Stimulated activated CD8-positive, alpha-beta memory T cell treated with anti-CD3 and anti-CD28 coated beads, Interleukin-15, amount 100 ng/mL, for 48 hours (primary cell): ENCODE data around the gene STEAP4.
"Not testable (repeated sequence)": the region's sequence is repeated elsewhere in the genome, so short reads cannot be mapped to it uniquely, and the experiment has no call there.

ENCODE experiments used
- DNase-seq, 2 donors: peaks; one replicate each; pipeline ENCODE4 v3.0.0-alpha.2; 2020; ENCODE audit warnings: low read depth in 2 of 2

STEAP4 gene

DNA sequence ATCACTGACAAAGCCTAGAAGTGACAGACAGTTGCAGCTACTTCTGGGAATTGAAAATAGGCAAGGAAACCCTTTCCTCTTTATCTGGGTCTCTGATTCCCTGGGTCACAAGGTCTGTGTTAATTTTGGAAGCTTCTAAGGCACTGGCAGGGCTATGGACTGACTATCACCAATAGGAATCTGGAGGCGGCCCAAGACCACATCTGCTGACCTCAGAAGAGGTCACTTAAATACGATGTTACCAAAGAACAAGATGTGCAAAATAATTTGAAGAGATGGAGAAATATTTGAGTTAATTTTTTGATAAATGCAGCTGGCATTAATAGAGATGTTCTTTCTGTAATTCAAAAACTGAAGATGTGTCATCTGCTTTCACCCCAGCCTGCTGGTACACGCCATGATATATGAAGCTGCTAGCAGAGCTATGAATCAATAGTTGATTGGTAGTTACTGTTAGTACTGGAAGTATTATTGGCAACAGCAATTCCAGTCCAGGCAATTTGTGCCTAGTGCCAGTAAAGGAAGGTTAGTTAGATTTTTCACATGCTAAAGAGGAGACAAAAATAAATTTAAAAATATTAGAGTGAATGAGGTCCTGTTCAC lies 5.5 kb upstream of the STEAP4 start:
- DNase-seq, result no peak

DNA sequence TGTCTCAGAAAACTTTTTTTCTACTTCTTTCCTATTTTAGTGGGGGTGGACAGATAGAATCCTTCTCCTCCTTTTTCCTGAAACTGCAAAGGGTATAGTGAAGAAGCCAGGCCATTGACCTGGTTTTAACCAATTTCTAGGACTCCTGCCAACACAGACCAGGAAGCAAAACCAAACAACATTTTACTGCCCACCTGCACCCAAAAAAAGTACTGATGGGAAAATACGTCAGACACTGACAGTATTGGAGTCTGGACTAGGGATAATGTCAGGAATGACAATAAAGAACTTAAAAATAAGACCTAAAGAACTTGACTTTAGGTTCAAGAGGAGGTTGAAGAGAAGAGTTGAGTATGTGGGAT lies 5.0 kb upstream of the STEAP4 start:
- no peak for DNase-seq

DNA sequence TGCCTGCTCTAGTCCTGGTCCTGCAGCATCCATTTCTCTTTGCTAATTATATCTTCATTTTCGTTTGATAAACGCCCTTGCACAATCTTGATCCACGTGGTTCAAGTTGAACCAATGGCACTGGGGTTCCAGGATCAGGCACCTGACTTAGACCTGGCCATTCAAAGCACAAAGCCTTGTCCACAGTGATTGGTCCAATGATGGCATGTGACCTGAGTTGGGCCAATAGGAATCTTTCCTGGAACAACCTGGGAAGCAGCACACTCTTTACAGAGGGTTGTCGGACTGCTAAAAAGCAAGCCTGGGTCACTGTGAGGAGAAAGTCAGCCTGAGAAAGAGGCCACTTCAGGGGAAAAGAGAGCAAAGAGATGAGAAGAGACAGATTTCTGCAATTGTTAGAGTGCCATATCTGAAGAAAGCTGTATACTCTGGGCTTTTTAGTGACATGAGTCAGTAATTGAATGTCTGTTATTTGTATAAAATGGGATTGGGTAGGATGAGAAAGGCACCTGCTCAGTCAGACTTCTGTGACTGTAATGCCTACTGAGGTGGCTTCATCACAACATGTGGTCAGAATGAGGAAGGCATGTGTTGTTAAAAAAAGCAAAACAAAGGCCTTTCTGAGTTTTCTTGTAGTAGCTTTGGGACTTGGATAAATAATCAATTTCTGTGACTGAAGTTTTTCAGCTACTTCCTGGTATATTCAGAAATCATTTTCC lies 4.4 kb upstream of the STEAP4 start:
- no peak for DNase-seq

DNA sequence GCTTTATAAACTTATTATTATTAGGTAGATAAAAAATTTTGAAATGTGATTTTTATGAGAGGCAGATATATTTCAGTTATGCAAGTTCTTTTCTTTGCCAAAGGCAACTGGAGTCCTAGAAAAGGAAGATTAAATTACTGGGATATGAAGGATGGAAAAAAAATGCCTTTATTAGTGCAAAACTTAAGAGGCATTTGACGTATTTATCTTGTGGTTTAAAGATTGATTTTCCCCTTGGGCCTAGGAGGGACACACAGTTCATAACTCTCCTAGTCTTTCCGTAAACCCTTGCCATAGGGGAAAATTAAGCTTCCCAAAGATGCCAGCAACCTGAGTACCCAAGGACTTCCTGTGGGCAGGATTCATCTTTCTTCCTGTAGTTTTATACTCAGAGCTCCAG lies 3.1 kb upstream of the STEAP4 start:
- DNase-seq, result no peak

DNA sequence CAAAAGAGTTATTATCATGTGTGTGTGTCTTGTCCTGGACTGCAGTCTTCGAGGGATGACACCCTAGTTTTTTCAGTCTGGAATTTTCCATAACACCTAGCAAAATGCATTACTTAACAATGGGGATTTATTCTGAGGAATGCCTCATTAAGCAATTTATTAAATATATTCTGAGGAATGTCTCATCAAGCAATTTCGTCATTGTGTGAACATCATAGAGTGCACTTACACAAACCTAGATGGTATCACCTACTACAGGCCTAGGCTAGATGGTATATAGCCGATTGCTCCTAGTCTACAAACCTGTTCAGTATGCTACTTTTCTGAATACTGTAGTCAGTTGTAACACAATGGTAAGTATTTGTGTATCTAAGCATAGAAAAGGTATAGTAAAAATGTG lies 1.1 kb upstream of the STEAP4 start:
- DNase-seq, result no peak

DNA sequence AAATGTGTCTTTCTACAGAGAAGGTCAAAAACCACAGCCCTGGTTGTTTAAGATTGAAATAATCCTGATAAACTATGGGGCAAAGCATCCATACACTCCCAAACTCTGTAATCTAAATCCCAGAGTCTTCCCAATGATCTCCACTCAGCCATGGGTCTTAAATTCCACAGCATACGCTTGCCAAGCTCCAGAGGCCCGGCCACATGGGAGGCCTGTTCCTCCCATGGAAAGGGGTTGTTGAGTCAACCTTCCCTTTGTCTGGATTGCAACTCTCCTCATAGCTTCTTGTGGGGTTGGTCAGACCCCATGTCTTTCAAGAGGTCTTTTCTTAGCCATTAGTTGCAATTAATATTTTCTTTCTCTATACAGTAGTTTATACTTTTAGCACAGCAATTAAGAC lies 718 bp upstream of the STEAP4 start:
- no peak for DNase-seq

DNA sequence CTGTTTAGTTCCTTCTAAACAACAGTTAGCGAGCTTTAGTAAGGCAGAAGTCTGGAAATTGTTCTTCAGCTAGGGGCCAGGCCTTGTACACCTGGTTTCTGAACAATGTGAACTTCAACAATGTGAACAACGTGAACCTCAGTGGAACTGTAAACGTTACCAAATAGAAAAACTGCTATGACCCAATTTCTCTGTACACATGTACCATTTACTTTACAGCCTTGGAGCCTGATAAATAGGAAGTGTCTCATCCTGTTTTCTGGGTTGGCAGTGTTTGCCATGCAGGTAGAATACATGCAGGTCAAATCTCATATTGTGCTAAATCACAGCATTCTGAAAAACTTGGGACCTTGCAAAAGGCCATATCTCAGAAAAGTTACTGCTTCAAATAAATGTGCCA lies 1.6 kb downstream of the STEAP4 start:
- no peak for DNase-seq

DNA sequence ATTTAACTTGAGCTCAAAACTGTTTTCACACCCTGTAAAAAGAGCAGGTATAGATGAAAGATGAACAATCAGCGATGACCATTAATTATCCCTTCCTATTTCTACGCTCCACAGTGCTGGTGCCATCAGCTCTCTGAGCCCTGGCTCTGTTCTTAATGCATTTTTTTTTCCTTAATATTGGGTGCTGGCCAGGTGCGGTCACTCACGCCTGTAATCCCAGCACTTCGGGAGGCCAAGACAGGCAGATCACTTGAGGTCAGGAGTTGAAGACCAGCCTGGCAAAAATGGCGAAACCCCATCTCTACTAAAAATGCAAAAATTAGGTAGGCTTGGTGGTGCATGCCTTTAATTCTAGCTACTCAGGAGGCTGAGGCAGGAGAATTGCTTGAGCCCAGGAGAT lies 4.2 kb downstream of the STEAP4 start:
- no peak for DNase-seq

DNA sequence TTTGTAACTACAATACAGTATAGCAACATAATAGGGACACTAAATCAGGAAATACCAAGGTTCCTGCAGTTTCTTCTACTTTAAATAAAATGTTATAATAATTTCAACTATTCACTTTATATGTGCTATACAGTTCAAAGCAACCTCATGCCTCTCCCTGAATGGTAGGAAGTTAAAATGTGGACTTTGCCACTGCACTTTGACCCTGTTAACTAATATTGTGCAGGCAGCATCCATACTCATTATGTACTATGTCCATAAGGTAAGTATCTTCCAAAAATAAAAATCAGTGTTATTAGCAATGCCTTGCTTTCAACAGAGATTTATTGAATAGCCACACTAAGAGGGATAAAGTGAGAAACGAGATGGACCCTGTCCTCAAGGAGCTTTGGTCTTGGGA lies 4.8 kb downstream of the STEAP4 start:
- no peak for DNase-seq

DNA sequence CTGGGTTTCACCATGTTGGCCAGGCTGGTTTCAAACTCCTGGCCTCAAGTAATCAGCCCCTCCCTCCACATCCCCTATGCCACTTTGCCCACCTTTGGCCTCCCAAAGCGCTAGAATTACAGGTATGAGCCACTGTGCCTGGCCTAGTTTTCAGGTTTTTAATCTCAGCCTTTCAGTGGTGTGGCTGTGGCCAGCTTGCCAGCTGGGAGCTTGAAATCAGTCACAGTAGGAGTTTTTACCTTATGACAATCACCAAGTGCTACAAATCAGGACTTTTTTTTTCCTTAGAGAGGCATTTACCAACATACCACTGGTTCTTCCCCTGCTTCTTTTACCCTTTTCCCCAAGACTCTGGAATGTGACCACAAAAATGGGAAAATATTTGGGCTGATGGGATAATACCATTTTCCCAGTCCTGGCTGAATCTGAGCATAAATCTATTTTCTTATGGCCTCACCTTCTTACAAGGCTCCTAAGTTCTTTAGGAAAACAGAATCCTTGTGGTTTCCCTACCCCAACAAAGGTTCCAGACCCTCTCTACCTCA lies 6.2 kb downstream of the STEAP4 start:
- DNase-seq, result no peak

DNA sequence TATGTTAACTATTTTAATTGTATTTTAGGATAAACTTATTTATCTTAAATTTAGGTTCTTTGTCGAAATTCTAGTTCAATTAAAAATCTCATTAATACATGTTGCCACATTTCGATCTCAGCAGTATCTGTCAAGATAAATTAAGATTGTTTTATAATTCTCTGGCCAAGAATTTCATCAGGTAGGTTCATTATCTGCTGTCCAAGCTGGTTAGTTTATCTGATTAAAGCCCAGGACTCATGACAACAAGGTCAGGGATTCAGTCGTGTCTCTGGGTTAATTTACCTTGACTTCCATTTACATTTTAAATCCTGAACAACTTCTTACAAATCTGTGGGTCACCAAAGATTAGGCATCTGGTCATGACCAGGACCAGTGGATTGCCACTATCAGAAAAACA lies 7.6 kb downstream of the STEAP4 start:
- DNase-seq, result no peak

DNA sequence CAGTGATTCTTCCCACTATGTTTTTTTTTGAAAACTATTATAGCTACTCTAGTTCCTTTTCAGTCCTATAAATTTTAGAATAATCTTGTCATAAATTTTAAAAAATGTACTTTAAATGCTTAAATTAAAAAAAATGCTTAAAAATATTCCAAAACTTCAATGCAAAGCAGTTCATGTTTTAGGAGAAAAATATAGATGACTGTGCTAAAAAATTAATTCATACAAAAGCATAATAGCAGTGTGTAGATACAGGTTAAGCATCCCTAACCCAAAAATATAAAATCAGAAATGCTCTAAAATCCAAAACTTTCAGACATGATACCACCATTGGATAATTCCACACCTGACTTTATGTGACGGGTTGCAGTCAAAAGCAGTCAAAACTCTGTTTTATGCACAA lies 12.8 kb downstream of the STEAP4 start:
- no peak for DNase-seq

DNA sequence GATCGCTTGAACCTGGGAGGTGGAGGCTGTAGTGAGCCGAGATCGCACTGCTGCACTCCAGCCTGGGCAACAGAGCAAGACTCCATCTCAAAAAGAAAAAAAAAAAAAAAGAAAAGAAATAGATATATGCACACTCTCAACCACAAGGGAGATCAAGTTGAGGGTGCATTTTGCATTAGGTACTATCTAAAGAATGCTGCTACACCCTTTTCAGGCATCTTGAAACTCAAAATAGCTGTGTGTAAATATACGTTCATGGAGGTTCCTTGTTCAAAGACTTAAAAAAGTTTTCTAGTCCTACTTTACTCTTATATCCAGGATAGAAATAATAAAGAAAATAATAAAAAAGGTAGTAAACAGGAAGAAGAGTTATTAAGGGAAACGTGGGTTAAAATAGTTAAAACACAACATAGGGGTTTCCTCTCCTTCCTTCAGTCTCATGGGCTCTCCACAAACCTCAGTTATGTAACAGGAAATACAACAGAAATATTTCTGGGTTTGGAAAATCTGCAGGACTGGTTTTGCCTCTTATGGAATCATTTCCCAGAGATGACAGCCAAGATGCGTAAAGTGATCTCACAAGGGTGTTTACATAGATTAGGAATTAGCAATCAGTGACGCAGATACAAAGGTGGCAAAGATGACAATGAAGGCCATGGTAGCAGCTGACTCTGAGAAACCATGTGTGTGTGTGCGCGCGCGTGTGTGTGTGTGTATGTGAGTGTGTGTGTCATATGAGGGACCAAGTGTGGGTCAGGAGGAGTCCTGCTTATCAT lies 15.1 kb downstream of the STEAP4 start:
- DNase-seq, result no peak

DNA sequence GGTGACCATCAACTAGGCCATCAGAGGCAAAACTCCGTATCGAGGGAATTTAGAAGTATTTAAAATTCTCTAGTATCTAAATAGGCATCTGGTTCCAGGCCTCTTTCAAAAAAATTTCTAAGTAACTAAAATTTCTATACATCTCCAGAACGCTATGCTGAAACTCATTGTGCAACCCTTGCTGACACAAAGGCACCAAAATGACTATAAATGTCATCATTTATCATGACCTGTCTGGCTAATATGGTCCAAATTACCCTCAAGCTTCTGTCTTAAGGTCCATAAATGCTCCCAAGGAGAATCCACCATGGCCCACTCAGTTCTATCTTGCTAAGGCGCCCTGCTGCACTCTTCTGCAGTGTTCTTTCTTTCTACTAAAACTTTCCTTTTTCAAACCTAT lies 16.2 kb downstream of the STEAP4 start:
- no peak for DNase-seq

DNA sequence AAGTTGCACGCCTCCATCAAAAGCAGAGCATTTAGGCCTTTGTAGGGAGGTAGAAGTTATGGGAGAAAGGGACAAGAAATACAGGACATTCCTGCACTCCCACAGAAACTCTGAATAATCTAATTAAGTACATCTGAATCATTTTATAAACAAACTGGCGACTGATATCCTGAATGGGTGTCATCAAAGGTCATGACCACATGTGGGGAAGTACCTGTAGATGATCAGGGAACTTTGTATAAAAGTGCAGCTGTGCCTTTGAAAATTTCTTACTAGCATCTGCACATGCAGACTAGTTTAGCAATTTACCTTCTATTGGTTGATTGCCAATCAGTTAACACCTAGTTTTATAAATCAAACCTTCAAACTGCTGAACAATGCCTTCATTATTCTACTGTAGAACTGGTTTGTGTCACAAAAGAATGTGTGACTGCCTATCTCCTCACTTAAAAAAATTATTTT lies 17.1 kb downstream of the STEAP4 start:
- DNase-seq, result no peak

DNA sequence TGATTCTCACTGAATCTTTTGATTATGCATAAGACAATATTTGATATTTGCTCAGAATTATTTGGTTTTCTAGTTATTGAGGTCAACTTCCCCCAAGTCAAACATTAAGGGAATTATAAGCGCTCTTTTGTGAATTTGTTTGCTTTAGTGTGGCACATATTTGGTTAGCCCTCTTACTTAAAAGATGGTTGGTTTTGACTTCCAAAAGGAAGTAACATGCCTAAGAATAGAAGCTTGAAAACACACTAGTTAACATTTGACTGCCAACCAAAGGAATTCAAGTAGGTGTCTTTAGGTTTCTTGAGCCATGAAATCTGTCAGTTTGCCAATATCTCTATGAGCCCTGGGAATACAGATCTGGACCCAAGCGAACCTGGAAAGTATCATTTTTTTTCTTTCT lies 24.9 kb downstream of the STEAP4 start:
- DNase-seq, result no peak

DNA sequence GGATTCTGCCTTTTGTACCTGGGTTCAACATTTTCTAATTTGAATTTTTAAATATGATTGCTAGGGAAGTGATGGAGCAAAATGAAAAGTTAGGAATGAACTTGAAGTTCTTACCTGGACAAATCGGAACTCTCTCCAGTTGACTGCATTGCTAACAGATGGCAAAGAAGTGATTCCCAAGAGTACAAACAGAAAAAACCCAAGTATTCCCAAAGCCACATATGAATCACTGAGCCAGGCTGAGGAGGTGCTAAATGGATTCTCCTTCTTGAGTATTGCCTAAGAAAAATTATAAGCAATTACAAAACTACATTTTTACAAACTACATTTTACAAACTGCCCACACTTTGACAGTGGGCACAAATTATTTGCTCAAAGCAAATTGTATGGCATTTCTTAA lies 25.9 kb downstream of the STEAP4 start:
- no peak for DNase-seq

DNA sequence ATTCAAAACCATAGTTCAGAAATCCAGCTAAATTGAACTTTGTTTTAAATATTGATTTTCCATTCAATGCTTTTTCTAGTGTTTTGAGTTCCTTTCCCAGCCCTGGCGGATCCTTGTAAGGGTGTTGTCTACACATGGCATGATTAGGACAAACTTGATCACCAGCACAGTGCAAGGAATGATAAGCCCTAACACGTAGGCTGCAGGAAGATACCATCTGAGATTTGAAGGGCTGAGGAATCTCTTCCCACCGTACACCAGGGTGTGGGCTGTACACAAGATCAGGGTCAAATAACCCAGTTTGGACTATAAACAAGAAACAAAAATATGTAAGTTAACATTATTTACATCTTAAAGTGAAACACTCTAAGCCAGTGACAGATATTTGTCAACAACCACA lies 27.4 kb downstream of the STEAP4 start:
- DNase-seq, result no peak

DNA sequence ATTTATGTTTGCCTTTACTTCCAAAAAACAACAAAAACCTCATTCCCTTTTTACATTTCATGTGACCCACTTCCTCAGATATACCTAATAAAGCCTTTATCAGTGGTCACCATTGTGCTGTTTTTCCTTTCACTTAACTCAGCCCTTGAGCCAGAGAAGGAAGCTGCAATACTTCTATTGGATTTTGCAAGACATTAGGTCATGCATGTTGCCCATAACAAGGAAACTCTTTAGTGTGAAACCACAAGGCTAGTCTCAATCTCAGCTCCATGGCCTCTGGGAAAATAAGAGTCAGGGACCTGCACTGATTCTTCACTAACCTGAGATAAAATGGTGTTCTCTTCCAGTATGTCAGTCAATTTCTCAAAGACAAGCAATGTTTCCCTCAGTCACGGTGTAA lies 27.8 kb downstream of the STEAP4 start:
- DNase-seq, result no peak

DNA sequence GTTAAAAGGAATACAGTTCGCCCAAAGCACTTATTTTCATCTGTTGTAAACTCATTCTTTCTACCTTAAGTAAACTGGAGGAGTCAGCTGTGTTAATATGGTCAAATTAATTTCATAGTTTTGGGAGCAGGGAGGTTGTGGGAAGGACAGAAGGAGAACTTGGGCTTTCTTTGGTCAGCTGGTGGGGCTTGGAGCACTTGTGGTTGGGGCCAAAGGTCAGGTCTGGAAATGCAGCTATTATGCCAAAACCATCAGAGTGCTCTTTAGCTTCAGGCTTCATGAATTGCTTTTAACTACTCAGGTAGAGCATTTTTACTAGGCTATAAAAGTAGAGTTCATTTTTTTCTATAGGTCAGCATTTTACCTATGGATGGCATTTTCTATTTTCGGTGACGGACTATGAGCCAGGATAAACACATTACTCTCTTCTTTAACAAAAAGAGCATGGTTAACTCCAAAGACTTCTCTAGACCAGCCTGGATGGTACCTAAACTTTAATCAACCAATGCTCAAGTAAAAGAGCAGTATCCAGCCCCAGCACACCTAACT lies 30.0 kb downstream of the STEAP4 start:
- no peak for DNase-seq

DNA sequence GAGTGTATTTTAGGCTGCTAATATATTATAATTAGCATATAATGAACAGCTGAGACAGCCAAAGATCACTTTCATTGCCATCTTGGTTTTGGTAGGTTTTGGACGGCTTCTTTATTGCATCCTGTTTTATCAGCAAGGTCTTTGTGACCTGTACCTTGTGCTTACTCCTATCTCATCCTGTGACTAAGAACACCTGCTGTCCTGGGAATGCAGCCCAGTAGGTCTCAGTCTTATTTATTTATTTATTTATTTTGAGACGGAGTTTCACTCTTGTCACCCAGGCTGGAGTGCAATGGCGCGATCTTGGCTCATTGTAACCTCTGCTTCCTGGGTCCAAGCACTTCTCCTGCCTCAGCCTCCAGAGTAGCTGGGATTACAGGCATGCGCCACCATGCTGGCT lies 31.8 kb downstream of the STEAP4 start:
- not testable (repeated sequence) for DNase-seq

DNA sequence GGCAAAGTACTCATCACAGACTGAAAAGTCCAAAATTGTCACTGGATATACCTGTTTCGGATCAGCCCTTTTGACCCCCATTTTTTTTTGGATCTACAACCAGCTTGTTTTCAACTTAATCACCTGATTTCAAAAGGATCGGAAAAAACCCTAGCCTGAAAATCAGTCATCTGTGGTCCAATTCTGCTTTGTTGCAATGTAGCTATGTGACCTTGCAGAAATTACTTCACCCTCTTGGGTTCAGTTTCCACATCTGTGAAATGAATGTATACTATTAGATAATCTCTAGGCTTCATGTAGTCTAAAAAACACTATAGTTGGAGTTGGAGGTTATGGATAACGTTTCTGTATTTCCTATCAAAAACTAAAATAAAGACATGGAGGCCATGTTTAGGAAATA lies 37.1 kb downstream of the STEAP4 start:
- DNase-seq, result no peak

DNA sequence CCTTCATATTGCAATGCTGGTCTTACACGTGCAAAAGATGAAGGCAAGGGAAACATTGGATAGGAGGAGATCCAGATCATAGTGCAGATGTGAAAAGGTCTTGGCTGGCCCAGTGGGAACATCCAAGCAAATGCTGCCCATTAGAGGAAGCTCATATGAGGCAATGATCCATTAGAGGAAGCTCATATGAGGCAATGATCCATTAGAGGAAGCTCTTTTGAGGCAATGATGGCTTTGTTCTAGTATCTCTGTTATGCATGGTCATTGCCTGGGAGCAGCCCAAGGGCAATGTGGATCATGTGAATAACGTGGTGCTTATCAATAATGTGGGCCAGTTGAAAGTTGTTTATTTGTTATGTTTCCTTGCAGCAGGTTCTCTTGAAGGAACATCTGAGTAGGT lies 37.8 kb downstream of the STEAP4 start:
- DNase-seq, result no peak
